Heart right ventricle (tissue), 16 donors: ENCODE data around the gene SEMA3A. TPM values are rescaled to one million over a fixed set of nuclear protein-coding genes. Genes with fewer than 3 reads are reported as not detected.

Experiments used
- ATAC-seq, 8 donors: fragments of 200-7000 bp; cut with Tn5 transposase; one replicate each; pipeline ENCODE4 v1.9.1; 2020; ENCODE audit warnings: mild to moderate bottlenecking in 8 of 8, moderate library complexity in 8 of 8, moderate number of reproducible peaks in 1 of 8
- DNase-seq, 2 donors: peaks; one replicate each; pipeline ENCODE4 v3.0.0-alpha.2; 2020
- H3K27ac ChIP-seq, 10 donors: fragments of 200-600 bp; sonication (generic) in 2 of 10; one replicate each; pipeline versions ENCODE4 v1.5.0 to v1.8.0; 2020 to 2022; ENCODE audit warnings: mild to moderate bottlenecking in 3 of 10
- H3K27me3 ChIP-seq, 7 donors: fragments of 200-600 bp; one replicate each; pipeline ENCODE4 v1.8.0; 2021 to 2022; ENCODE audit warnings: mild to moderate bottlenecking in 2 of 7
- H3K36me3 ChIP-seq, 9 donors: fragments of 200-600 bp; sonication (generic) in 1 of 9; one replicate each; pipeline versions ENCODE4 v1.5.0 to v1.8.0; 2020 to 2022; ENCODE audit warnings: mild to moderate bottlenecking in 2 of 9
- H3K4me1 ChIP-seq, 9 donors: fragments of 200-600 bp; sonication (generic) in 1 of 9; one replicate each; pipeline versions ENCODE4 v1.5.0 to v1.8.0; 2020 to 2022; ENCODE audit warnings: mild to moderate bottlenecking in 4 of 9
- H3K4me3 ChIP-seq, 10 donors: fragments of 200-600 bp; sonication (generic) in 2 of 10; one replicate each; pipeline versions ENCODE4 v1.5.0 to v1.8.0; 2020 to 2022; ENCODE audit warnings: mild to moderate bottlenecking in 7 of 10, moderate library complexity in 2 of 10
- H3K9me3 ChIP-seq, 11 donors: fragments of 200-600 bp in 10 of 11; sonication (generic) in 2 of 11; one replicate each; pipeline versions ENCODE4 v1.5.0 to v1.8.0; 2013 to 2022; ENCODE audit warnings: mild to moderate bottlenecking in 2 of 11, control low read depth in 1 of 11, moderate library complexity in 1 of 11
- WGBS, 2 donors: extraction: QIAGEN DNeasy Blood & Tissue Kit; methylation state at CpG; one replicate each; pipeline ENCODE4 v1.1.7; 2013; ENCODE audit warnings: inconsistent platforms in 1 of 2; 5-methylcytosine and 5-hydroxymethylcytosine counted together
- intact Hi-C, 10 donors: fragments of 100-400 bp; cut with DNase I; formaldehyde crosslinking; loops; one replicate each; pipeline versions ENCODE4 v1.11.1 to v1.14.2; 2022
- polyA plus RNA-seq, 2 donors: library from polyadenylated mRNA; stranded (reverse); fragments of 200-250 nt; gene quantifications; one replicate each; pipeline ENCODE4 v1.2.3, GENCODE V29; 2013
- total RNA-seq, 10 donors: library from RNA; stranded (reverse); fragmentation: NEBNext Ultra II Directional in 3 of 10; extraction: Animal tissue kit (Norgen Biotek cat#: 25700) in 3 of 10; gene quantifications; one replicate each; pipeline versions ENCODE4 v1.2.1 to v1.2.4, GENCODE V29; 2021 to 2023
- TF ChIP-seq, protein P1 (sequence below), 9 donors: fragments of 200-600 bp; sonication (generic) in 2 of 9; IDR thresholded peaks; one replicate each; pipeline versions ENCODE4 v1.5.0 to v1.8.0; 2021 to 2022; ENCODE audit warnings: antibody characterized with exemption in 9 of 9, mild to moderate bottlenecking in 5 of 9, moderate library complexity in 1 of 9
- donor health status: Arrhythmogenic right ventricular cardiomyopathy.
- donor health status: ischemic (EF 13 %, LVEDD 7.1; RV severe dilation, severe dysfunction).
- donor health status: healthy with polysubstance abuse.
- donor health status: DM: no; HTN: yes; CAD: no.
- donor health status: DM: no; HTN: no; CAD: no.
- donor health status: ischemic (EF 25% LVEDD 6.9; RV normal size, moderate dysfunction).
- donor health status: ischemic (EF 25% LVEDD 5.7; RV mildly dilated, moderate dysfunction).
- donor health status: healthy.
- donor health status: DM: yes; HTN: yes; CAD: no.
- donor health status: Ischemic cardiomyopathy.
- donor health status: ischemic (EF 35%, LVEDD 5.7; RV mildly dilated, moderate dysfunction).
- donor health status: nonischemic (EF 11% LVEDD 7.7; RV severe dilation, severe dysfunction).
- donor health status: DM: yes; HTN: yes; CAD: no.
- donor health status: PGD.
- donor health status: ischemic (EF 29% LVEDD 5.4; RV normal size, mild dysfunction).
- donor health status: nonischemic (EF 23%, LVEDD 6.1; RV moderate dilation, normal function).

Gene SEMA3A
- total and polyA plus RNA-seq, 12 donors = 0.19 to 5.3 (median 1.5) TPM

DNA sequence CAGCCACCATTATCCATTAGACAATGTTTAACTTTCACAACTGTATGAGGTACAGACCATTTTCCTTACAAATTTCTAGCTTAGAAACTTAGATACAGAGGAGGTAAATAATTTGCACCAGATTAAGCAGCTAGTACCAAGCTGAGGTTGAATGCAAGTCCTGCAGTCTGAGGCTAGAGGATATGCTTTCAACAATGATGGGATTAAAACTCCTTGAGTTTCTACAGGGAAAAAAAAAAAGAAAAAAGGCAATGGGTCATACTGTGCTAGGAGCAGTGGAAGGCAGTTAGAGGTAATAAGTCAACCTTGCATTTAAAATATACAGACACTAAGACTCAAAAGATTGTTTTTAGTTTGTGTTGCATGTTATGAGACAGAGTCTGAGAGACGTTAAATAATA lies 86.5 kb downstream of the SEMA3A start:
- ATAC-seq (no peak), DNase-seq (no peak)
- 89 to 93% methylated on average over 1 of the region's 1 CpG for WGBS, 2 donors
- no peaks in the 10 kb centered on the region for H3K36me3 ChIP-seq
- peaks cover 0 to 22% (median 14%) of the 10 kb centered on the region in 9 donors for H3K4me1 ChIP-seq
- H3K4me3 ChIP-seq = no peak overlapping the region
- no peaks in the 10 kb centered on the region for H3K9me3 ChIP-seq
- H3K27me3 ChIP-seq = no peaks in the 10 kb centered on the region
- intact Hi-C loops = no loop called here
- no peak overlapping the region for H3K27ac ChIP-seq
- TF ChIP-seq, protein P1, sequence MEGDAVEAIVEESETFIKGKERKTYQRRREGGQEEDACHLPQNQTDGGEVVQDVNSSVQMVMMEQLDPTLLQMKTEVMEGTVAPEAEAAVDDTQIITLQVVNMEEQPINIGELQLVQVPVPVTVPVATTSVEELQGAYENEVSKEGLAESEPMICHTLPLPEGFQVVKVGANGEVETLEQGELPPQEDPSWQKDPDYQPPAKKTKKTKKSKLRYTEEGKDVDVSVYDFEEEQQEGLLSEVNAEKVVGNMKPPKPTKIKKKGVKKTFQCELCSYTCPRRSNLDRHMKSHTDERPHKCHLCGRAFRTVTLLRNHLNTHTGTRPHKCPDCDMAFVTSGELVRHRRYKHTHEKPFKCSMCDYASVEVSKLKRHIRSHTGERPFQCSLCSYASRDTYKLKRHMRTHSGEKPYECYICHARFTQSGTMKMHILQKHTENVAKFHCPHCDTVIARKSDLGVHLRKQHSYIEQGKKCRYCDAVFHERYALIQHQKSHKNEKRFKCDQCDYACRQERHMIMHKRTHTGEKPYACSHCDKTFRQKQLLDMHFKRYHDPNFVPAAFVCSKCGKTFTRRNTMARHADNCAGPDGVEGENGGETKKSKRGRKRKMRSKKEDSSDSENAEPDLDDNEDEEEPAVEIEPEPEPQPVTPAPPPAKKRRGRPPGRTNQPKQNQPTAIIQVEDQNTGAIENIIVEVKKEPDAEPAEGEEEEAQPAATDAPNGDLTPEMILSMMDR (IDR thresholded peaks at IDR 0.05) = no peak

DNA sequence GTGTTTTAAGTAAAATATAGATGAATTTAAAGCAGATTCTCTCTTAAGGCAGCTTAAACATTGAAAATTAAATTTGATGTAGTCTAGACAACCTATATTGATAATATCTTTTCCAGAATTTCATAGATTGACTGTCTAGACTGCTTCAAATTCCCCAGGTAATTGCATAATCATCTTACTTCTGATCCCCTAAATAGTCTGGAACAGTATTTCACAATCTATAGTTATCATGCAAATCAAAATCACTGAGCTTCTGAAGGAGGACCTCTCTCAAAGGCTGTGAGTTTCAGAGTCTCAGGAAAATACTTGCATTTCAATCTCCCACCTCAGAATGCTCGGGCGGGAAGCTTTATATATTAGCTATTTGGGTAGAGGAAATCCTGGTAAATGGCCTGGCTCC lies 87.3 kb downstream of the SEMA3A start:
- intact Hi-C loops = no loop called here
- Histone ChIP-seq H3K4me3 (no peak overlapping the region), H3K9me3 (no peaks in the 10 kb centered on the region), H3K27me3 (no peaks in the 10 kb centered on the region), H3K36me3 (no peaks in the 10 kb centered on the region), H3K27ac (no peak overlapping the region), H3K4me1 (peaks cover 0 to 17% (median 7%) of the 10 kb centered on the region in 9 donors)
- no peak for DNase-seq
- 68 to 72% methylated on average over 2 of the region's 2 CpGs for WGBS, 2 donors
- TF ChIP-seq, protein P1 (IDR thresholded peaks at IDR 0.05) = no peak
- ATAC-seq = no peak

DNA sequence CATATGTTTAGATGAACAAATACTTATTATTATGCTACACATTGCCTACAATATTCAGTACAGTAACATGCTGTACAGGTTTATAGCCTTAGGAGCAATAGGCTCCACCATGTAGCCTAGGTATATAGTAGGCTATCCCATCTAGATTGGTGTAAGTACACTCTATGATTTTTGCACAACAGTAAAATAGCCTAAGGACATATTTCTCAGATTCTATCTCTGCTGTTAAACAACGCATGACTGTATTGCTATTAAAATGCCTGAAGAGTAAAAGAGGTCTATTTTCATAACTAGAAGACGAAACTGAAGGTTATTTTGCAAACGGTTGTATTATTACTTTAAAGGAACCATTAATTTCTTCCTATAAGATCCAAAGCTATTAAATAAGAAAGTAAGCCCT lies 88.3 kb downstream of the SEMA3A start:
- DNase-seq = no peak
- peaks cover 0 to 7% (median 0%) of the 10 kb centered on the region in 9 donors for H3K4me1 ChIP-seq
- H3K9me3 ChIP-seq = no peaks in the 10 kb centered on the region
- ATAC-seq = no peak
- TF ChIP-seq, protein P1 (IDR thresholded peaks at IDR 0.05) = no peak
- intact Hi-C loops = no loop called here
- H3K36me3 ChIP-seq = no peaks in the 10 kb centered on the region
- H3K4me3 ChIP-seq = no peak overlapping the region
- no peaks in the 10 kb centered on the region for H3K27me3 ChIP-seq
- 80 to 89% methylated on average over 3 of the region's 3 CpGs for WGBS, 2 donors
- H3K27ac ChIP-seq = no peak overlapping the region

DNA sequence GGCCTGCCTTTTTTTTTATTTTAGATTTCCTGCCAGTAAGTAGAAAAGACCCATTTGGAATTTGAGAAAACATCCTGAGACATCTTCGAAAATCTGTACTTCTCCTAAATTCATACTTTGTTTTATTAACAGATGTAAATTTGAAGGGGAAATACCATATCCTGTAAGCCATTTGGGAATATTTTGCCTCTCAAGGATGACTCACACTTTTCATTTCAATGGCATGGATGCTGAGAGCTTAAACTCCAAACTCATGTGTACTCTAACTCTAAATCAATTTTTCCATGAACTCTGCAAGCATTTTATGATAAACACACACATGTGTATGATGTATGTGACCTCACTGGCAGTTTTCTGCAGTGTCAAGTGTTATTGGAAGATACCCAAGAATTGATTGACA lies 89.0 kb downstream of the SEMA3A start:
- intact Hi-C loops = no loop called here
- Histone ChIP-seq H3K27ac (no peak overlapping the region), H3K36me3 (no peaks in the 10 kb centered on the region), H3K4me1 (peaks cover 0 to 5% (median 0%) of the 10 kb centered on the region in 9 donors), H3K4me3 (no peak overlapping the region), H3K9me3 (no peaks in the 10 kb centered on the region), H3K27me3 (no peaks in the 10 kb centered on the region)
- 0 to 42% methylated on average over 1 of the region's 1 CpG for WGBS, 2 donors
- DNase-seq (no peak), ATAC-seq (no peak)
- TF ChIP-seq, protein P1 (IDR thresholded peaks at IDR 0.05) = no peak
